Glutamatergic neuron (in vitro differentiated cells): Measurements from ENCODE around the gene APOC3. TPM values are rescaled to one million over a fixed set of nuclear protein-coding genes. Genes with fewer than 3 reads are reported as not detected.
"Not testable (repeated sequence)": the region's sequence is repeated elsewhere in the genome, so short reads cannot be mapped to it uniquely, and the experiment has no call there.

Source experiments
- DNase-seq: peaks from one replicate; pipeline ENCODE4 v3.0.0; 2022
- H3K27ac Mint-ChIP-seq: one replicate; pipeline ENCODE4 v1.8.0; 2020; ENCODE audit warnings: mild to moderate bottlenecking, mixed read lengths, inconsistent platforms; ENCODE audit not compliant: unreplicated experiment
- H3K27me3 Mint-ChIP-seq: one replicate; pipeline ENCODE4 v1.8.0; 2020; ENCODE audit warnings: mild to moderate bottlenecking, moderate library complexity, mixed read lengths, inconsistent platforms; ENCODE audit not compliant: unreplicated experiment
- H3K36me3 Mint-ChIP-seq: one replicate; pipeline ENCODE4 v1.8.0; 2020; ENCODE audit warnings: mild to moderate bottlenecking, mixed read lengths, inconsistent platforms; ENCODE audit not compliant: unreplicated experiment
- H3K4me1 Mint-ChIP-seq: one replicate; pipeline ENCODE4 v1.8.0; 2020; ENCODE audit warnings: mild to moderate bottlenecking, low read depth, mixed read lengths, inconsistent platforms; ENCODE audit not compliant: unreplicated experiment
- H3K4me3 Mint-ChIP-seq: one replicate; pipeline ENCODE4 v1.8.0; 2020; ENCODE audit warnings: mild to moderate bottlenecking, mixed read lengths, inconsistent platforms; ENCODE audit not compliant: unreplicated experiment
- H3K9me3 Mint-ChIP-seq: one replicate; pipeline ENCODE4 v1.8.0; 2020; ENCODE audit warnings: mild to moderate bottlenecking, moderate library complexity, mixed read lengths, inconsistent platforms; ENCODE audit not compliant: unreplicated experiment
- CTCF ChIP-seq: fragments of 200-600 bp; sonication (generic); IDR thresholded peaks from one replicate; pipeline ENCODE4 v1.5.0; 2021; ENCODE audit not compliant: partially characterized antibody, unreplicated experiment
- total RNA-seq: library from RNA; stranded (reverse); fragmentation: NEBNext Ultra II Directional; extraction: Animal tissue kit (Norgen Biotek cat#: 25700); gene quantifications from one replicate; pipeline ENCODE4 v1.2.1, GENCODE V29; 2021; ENCODE audit not compliant: unreplicated experiment

The APOC3 gene
- total RNA-seq, 1 donor from 2014 or later: not detected

- no peak for DNase-seq
- Mint-ChIP-seq H3K27me3 (no peaks in the 10 kb centered on the region), H3K4me1 (no peaks in the 10 kb centered on the region), H3K36me3 (no peaks in the 10 kb centered on the region), H3K4me3 (no peak overlapping the region), H3K9me3 (no peaks in the 10 kb centered on the region), H3K27ac (no peak overlapping the region)
- no peak for TF ChIP-seq CTCF
These were observed 29.1 kb upstream of the APOC3 start for GRCh38 chr11:116800610-116801009.

- H3K4me1 Mint-ChIP-seq, H3K9me3 Mint-ChIP-seq, H3K27me3 Mint-ChIP-seq, H3K36me3 Mint-ChIP-seq, H3K27ac Mint-ChIP-seq, H3K4me3 Mint-ChIP-seq, DNase-seq: not testable (repeated sequence)
These were observed 28.0 kb upstream of the APOC3 start for GRCh38 chr11:116801662-116802061.

- H3K4me3 Mint-ChIP-seq: no peak overlapping the region
- peaks cover 4% of the 10 kb centered on the region for H3K27me3 Mint-ChIP-seq
- TF ChIP-seq CTCF: no peak
- no peaks in the 10 kb centered on the region for H3K9me3 Mint-ChIP-seq
- no peak for DNase-seq
- no peaks in the 10 kb centered on the region for H3K36me3 Mint-ChIP-seq
- no peaks in the 10 kb centered on the region for H3K4me1 Mint-ChIP-seq
- no peak overlapping the region for H3K27ac Mint-ChIP-seq
These were observed 25.7 kb upstream of the APOC3 start for GRCh38 chr11:116804001-116804400.

GRCh38 chr11:116807601-116808261, 22.0 kb upstream of the APOC3 start:
- H3K27ac Mint-ChIP-seq: no peak overlapping the region
- H3K4me1 Mint-ChIP-seq: no peaks in the 10 kb centered on the region
- no peak overlapping the region for H3K4me3 Mint-ChIP-seq
- TF ChIP-seq CTCF: no peak
- DNase-seq: no peak
- no peaks in the 10 kb centered on the region for H3K36me3 Mint-ChIP-seq
- peaks cover 6% of the 10 kb centered on the region for H3K27me3 Mint-ChIP-seq
- H3K9me3 Mint-ChIP-seq: no peaks in the 10 kb centered on the region

GRCh38 chr11:116808262-116809175, 21.2 kb upstream of the APOC3 start:
- no peak overlapping the region for H3K27ac Mint-ChIP-seq
- no peak for DNase-seq
- TF ChIP-seq CTCF: no peak
- H3K4me1 Mint-ChIP-seq: no peaks in the 10 kb centered on the region
- H3K9me3 Mint-ChIP-seq: no peaks in the 10 kb centered on the region
- H3K27me3 Mint-ChIP-seq: peaks cover 6% of the 10 kb centered on the region
- no peaks in the 10 kb centered on the region for H3K36me3 Mint-ChIP-seq
- no peak overlapping the region for H3K4me3 Mint-ChIP-seq
